ENCODE measurements around the gene FHAD1. TPM values are rescaled to one million over a fixed set of nuclear protein-coding genes. Genes with fewer than 3 reads are reported as not detected.

FHAD1 gene
- total RNA-seq, 2 donors from 2014 or later, result 4.4 TPM; not detected in 1

- Histone ChIP-seq H3K27ac (no peak overlapping the region), H3K4me1 (ENCODE audit: control insufficient read depth in 1 of 2, low read depth in 2 of 2) (peaks cover 0 to 6% of the 10 kb centered on the region in 2 donors), H3K36me3 (no peaks in the 10 kb centered on the region), H3K27me3 (replicated peaks; ENCODE audit: insufficient read depth) (no peaks in the 10 kb centered on the region), H3K4me3 (no peak overlapping the region), H3K9me3 (no peaks in the 10 kb centered on the region)
- DNase-seq (ENCODE audit: low spot score) (no peak), ATAC-seq (ENCODE audit: insufficient number of reproducible peaks, low FRiP score, low read depth) (no peak)
- TF ChIP-seq, protein P1, sequence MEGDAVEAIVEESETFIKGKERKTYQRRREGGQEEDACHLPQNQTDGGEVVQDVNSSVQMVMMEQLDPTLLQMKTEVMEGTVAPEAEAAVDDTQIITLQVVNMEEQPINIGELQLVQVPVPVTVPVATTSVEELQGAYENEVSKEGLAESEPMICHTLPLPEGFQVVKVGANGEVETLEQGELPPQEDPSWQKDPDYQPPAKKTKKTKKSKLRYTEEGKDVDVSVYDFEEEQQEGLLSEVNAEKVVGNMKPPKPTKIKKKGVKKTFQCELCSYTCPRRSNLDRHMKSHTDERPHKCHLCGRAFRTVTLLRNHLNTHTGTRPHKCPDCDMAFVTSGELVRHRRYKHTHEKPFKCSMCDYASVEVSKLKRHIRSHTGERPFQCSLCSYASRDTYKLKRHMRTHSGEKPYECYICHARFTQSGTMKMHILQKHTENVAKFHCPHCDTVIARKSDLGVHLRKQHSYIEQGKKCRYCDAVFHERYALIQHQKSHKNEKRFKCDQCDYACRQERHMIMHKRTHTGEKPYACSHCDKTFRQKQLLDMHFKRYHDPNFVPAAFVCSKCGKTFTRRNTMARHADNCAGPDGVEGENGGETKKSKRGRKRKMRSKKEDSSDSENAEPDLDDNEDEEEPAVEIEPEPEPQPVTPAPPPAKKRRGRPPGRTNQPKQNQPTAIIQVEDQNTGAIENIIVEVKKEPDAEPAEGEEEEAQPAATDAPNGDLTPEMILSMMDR (IDR thresholded peaks at IDR 0.05), result no peak
Observed at GRCh38 chr1:15380601-15381508, 133.8 kb downstream of the FHAD1 start.

GRCh38 chr1:15381805-15382204, 134.8 kb downstream of the FHAD1 start:
- ATAC-seq (ENCODE audit: insufficient number of reproducible peaks, low FRiP score, low read depth) (no peak), DNase-seq (ENCODE audit: low spot score) (no peak)
- H3K36me3 ChIP-seq, result no peaks in the 10 kb centered on the region
- no peak overlapping the region for H3K27ac ChIP-seq
- H3K4me1 ChIP-seq (ENCODE audit: control insufficient read depth in 1 of 2, low read depth in 2 of 2), result peaks cover 0 to 15% of the 10 kb centered on the region in 2 donors
- no peaks in the 10 kb centered on the region for H3K27me3 ChIP-seq (replicated peaks; ENCODE audit: insufficient read depth)
- no peak overlapping the region for H3K4me3 ChIP-seq
- H3K9me3 ChIP-seq, result no peaks in the 10 kb centered on the region
- TF ChIP-seq, protein P1 (IDR thresholded peaks at IDR 0.05), result no peak

- Histone ChIP-seq H3K4me1 (ENCODE audit: control insufficient read depth in 1 of 2, low read depth in 2 of 2) (peaks cover 0 to 15% of the 10 kb centered on the region in 2 donors), H3K27ac (no peak overlapping the region), H3K36me3 (no peaks in the 10 kb centered on the region), H3K4me3 (no peak overlapping the region), H3K9me3 (no peaks in the 10 kb centered on the region), H3K27me3 (replicated peaks; ENCODE audit: insufficient read depth) (no peaks in the 10 kb centered on the region)
- ATAC-seq (ENCODE audit: insufficient number of reproducible peaks, low FRiP score, low read depth) (no peak), DNase-seq (ENCODE audit: low spot score) (no peak)
- TF ChIP-seq, protein P1 (IDR thresholded peaks at IDR 0.05), result no peak
Observed at GRCh38 chr1:15382601-15383518, 135.8 kb downstream of the FHAD1 start.

GRCh38 chr1:15383810-15384209, 136.8 kb downstream of the FHAD1 start:
- Histone ChIP-seq H3K4me3 (no peak overlapping the region), H3K9me3 (no peaks in the 10 kb centered on the region), H3K27me3 (replicated peaks; ENCODE audit: insufficient read depth) (no peaks in the 10 kb centered on the region), H3K4me1 (ENCODE audit: control insufficient read depth in 1 of 2, low read depth in 2 of 2) (peaks cover 0 to 15% of the 10 kb centered on the region in 2 donors), H3K27ac (no peak overlapping the region), H3K36me3 (no peaks in the 10 kb centered on the region)
- TF ChIP-seq, protein P1 (IDR thresholded peaks at IDR 0.05), result no peak
- no peak for DNase-seq (ENCODE audit: low spot score)
- ATAC-seq (ENCODE audit: insufficient number of reproducible peaks, low FRiP score, low read depth), result no peak
